Thoracic aorta (tissue), 2 donors: ENCODE measurements around the gene CST2. TPM values are rescaled to one million over a fixed set of nuclear protein-coding genes. Genes with fewer than 3 reads are reported as not detected.
"Not testable (repeated sequence)": the region's sequence is repeated elsewhere in the genome, so short reads cannot be mapped to it uniquely, and the experiment has no call there.

Experiments used
- ATAC-seq: fragments of 150-250 bp; one replicate; pipeline ENCODE4 v1.8.0; 2017; ENCODE audit warnings: low read depth; ENCODE audit not compliant: insufficient number of reproducible peaks, low FRiP score
- DNase-seq: peaks from one replicate; pipeline ENCODE4 v3.0.0-alpha.2; 2020; ENCODE audit warnings: low spot score
- H3K27ac ChIP-seq, 2 donors: fragments of 200-600 bp; sonication (generic); 1 replicate in 1 of 2; 2 replicates in 1 of 2; pipeline ENCODE4 v1.5.1; 2016; ENCODE audit warnings: mild to moderate bottlenecking in 2 of 2, moderate library complexity in 2 of 2
- H3K27me3 ChIP-seq: fragments of 200-600 bp; sonication (generic); replicated peaks from 2 replicates; pipeline ENCODE4 v1.6.0; 2016; ENCODE audit warnings: mild to moderate bottlenecking; ENCODE audit not compliant: insufficient read depth
- H3K36me3 ChIP-seq: fragments of 200-600 bp; sonication (generic); one replicate; pipeline ENCODE4 v1.5.1; 2016
- H3K4me1 ChIP-seq, 2 donors: fragments of 200-600 bp; sonication (generic); 1 replicate in 1 of 2; 2 replicates in 1 of 2; pipeline versions ENCODE4 v1.5.1 to v1.6.0; 2016; ENCODE audit warnings: low read depth in 2 of 2, mild to moderate bottlenecking in 1 of 2; ENCODE audit not compliant: control insufficient read depth in 1 of 2
- H3K4me3 ChIP-seq: fragments of 200-600 bp; sonication (generic); 2 replicates; pipeline ENCODE4 v1.5.1; 2016; ENCODE audit warnings: mild to moderate bottlenecking
- H3K9me3 ChIP-seq: fragments of 200-600 bp; sonication (generic); 2 replicates; pipeline ENCODE4 v1.5.1; 2016
- CTCF ChIP-seq: fragments of 200-600 bp; sonication (generic); IDR thresholded peaks from one replicate; pipeline ENCODE4 v1.5.1; 2019; ENCODE audit warnings: antibody characterized with exemption
- total RNA-seq, 2 donors: library from RNA; depleted of rRNA; stranded (reverse); fragments of >200 nt; gene quantifications; one replicate each; pipeline versions ENCODE4 v1.1.0 to v1.2.3, GENCODE V29; 2016

CST2 gene
- total RNA-seq, 2 donors from 2014 or later, result not detected

GRCh38 chr20:23800865-23801264 lies 25.7 kb downstream of the CST2 start:
- Histone ChIP-seq H3K36me3 (no peaks in the 10 kb centered on the region), H3K4me1 (no peaks in the 10 kb centered on the region), H3K9me3 (no peaks in the 10 kb centered on the region), H3K4me3 (no peak overlapping the region), H3K27ac (no peak overlapping the region), H3K27me3 (no peaks in the 10 kb centered on the region)
- DNase-seq, result no peak
- no peak for ATAC-seq
- TF ChIP-seq CTCF, result no peak

GRCh38 chr20:23799216-23799847 lies 27.2 kb downstream of the CST2 start:
- not testable (repeated sequence) for ATAC-seq, H3K4me1 ChIP-seq, H3K36me3 ChIP-seq, H3K27ac ChIP-seq, H3K4me3 ChIP-seq, DNase-seq, H3K27me3 ChIP-seq, H3K9me3 ChIP-seq

- DNase-seq (no peak), ATAC-seq (no peak)
- H3K4me1 ChIP-seq, result no peaks in the 10 kb centered on the region
- no peak for TF ChIP-seq CTCF
- H3K27ac ChIP-seq, result no peak overlapping the region
- no peaks in the 10 kb centered on the region for H3K36me3 ChIP-seq
- no peaks in the 10 kb centered on the region for H3K9me3 ChIP-seq
- no peaks in the 10 kb centered on the region for H3K27me3 ChIP-seq
- H3K4me3 ChIP-seq, result no peak overlapping the region
These were observed 31.0 kb downstream of the CST2 start for GRCh38 chr20:23795526-23795925.

GRCh38 chr20:23794841-23795240 lies 31.7 kb downstream of the CST2 start:
- no peak for TF ChIP-seq CTCF
- DNase-seq, result no peak
- Histone ChIP-seq H3K9me3 (no peaks in the 10 kb centered on the region), H3K36me3 (no peaks in the 10 kb centered on the region), H3K4me3 (no peak overlapping the region), H3K27ac (no peak overlapping the region), H3K27me3 (no peaks in the 10 kb centered on the region), H3K4me1 (no peaks in the 10 kb centered on the region)
- no peak for ATAC-seq

- Histone ChIP-seq H3K36me3 (no peaks in the 10 kb centered on the region), H3K4me1 (no peaks in the 10 kb centered on the region), H3K27me3 (no peaks in the 10 kb centered on the region), H3K4me3 (no peak overlapping the region), H3K27ac (no peak overlapping the region), H3K9me3 (no peaks in the 10 kb centered on the region)
- ATAC-seq, result no peak
- no peak for TF ChIP-seq CTCF
- DNase-seq, result no peak
These were observed 32.5 kb downstream of the CST2 start for GRCh38 chr20:23794065-23794464.

GRCh38 chr20:23783447-23783846 lies 43.1 kb downstream of the CST2 start:
- no peak for DNase-seq
- Histone ChIP-seq H3K27ac (no peak overlapping the region), H3K36me3 (no peaks in the 10 kb centered on the region), H3K4me3 (no peak overlapping the region), H3K9me3 (no peaks in the 10 kb centered on the region), H3K27me3 (no peaks in the 10 kb centered on the region), H3K4me1 (no peaks in the 10 kb centered on the region)
- no peak for TF ChIP-seq CTCF
- no peak for ATAC-seq
